CD4-positive, alpha-beta T cell treated with Interleukin-17A for 1 hour (primary cell): ENCODE measurements around the gene SEPSECS.
"Not testable (repeated sequence)": the region's sequence is repeated elsewhere in the genome, so short reads cannot be mapped to it uniquely, and the experiment has no call there.

Source experiments
- DNase-seq: peaks from one replicate; pipeline ENCODE4 v3.0.0-alpha.2; 2020

The SEPSECS gene

DNA sequence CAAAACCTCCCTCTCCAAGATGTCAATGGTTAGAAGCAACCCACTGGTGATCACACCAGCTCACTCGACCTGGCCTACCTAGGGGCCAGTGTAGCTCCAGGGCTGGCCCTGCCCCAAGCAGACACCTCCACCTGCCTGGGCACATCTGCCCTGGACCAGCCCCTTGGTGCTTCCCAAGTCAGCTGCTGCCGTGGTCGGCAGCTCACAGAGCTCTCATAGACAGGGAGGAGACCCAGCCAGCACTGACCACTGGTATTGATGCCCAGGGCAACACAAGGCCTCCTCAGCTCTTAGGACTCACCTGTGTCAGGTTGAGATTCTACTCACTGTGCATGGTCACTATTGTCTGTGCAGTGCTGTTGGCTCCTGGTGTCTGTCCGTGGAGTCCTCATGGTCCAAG, 51.7 kb downstream of the SEPSECS start:
- DNase-seq: no peak

DNA sequence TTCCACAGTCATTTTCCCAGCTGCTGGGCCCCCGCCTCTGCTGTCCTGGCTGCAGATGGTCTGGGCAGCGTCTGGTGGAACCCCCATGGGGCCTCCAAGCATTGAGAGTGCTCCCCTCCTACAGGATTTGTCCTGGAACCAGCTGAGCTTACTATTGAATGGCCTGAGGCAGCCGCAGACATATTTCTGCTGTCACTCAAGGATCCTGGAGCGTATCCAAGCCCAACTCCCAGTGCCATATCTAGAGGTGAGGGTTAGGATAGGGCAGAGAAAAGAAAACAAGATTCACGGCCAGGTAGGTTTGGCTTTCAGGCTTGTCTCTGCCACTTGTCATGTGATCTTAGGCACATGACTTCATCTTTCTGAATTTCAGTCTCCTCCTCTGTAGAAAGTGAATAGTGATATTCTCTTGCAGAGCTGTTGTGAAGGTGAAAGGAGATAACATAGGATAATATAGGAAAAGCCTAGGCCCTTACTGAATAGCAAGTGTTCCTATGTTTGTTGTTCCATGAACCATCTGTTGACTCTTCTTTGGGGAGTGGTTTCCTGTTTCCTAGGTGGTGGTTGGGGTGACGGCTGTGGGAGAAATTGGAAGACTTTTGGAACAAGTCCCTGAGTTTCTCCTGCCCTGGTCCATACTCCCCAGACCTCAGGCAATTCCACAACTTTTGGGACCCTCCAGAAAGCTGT, 52.3 kb downstream of the SEPSECS start:
- no peak for DNase-seq

DNA sequence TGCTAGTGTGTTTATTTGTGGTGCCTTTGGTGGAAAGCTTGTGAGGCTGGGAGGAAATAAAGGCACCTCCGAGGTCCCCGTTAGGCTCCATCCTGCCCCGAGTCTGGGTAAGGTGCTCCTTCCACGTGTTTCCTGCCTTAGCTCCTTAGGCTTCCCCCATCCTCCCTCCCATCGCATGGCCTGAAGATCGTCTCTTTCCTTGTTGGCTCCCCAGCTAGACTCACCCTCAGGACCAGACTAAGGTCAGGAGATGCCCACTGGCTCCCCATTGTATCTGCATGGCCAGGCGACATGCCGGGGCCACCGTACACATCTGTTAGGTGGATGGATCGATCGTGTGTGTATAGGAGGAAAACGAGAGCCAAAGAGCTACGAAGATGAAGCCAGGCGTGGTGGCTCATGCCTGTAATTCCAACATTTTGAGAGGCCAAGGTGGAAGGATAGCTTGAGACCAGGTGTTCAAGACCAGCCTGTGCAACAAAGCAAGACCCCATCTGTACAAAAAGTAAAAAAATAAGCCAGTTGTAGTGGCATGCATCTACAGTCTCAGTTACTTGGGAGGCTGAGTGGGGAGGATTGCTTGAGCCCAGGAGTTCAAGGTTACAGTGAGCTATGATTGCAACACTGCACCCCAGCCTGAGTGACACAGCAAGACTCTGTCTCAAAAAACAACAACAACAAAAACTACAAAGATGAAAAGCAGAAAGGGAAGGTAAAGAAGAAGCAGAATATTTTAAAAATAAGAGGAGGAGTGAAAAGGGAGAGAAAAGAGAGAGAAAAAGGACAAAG, 53.7 kb downstream of the SEPSECS start:
- DNase-seq: no peak

DNA sequence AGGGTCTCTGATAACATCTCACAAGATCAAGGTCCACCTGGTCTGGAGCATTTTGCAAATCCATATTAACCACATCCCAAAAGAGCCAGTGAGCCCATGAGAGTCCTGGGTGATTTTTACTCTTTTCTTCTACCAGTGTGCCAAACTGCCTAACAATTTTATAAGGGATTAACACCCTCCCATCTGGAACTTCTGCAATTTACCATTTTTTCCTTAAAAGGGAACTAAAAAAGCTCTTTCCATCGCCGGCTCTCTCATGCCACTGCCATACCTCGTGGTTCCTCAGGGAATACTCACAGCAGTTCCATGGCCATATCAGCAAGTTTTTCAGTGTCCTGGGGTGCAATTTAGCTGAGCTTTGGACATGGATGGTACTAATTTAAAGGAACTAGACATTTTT, 55.7 kb downstream of the SEPSECS start:
- DNase-seq: no peak

DNA sequence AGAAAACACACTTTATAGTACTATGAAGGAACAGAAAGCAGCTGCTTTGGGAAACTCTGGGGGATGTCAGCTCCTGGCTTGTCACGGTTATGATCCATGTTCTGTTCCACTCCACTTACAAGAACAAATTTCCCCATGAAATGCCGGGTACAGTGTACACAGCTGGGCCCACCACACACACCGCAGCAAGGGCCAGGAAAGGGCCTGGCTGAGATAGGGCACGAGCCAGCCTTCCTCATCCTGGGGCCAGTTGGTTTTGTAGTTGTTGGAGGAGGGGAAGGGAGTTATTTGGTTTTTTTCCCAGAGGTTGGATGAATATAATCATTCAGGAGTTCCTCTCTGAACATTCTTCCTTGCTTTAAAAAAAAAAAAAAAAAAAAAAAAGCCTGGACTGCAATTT, 56.8 kb downstream of the SEPSECS start:
- DNase-seq: no peak

DNA sequence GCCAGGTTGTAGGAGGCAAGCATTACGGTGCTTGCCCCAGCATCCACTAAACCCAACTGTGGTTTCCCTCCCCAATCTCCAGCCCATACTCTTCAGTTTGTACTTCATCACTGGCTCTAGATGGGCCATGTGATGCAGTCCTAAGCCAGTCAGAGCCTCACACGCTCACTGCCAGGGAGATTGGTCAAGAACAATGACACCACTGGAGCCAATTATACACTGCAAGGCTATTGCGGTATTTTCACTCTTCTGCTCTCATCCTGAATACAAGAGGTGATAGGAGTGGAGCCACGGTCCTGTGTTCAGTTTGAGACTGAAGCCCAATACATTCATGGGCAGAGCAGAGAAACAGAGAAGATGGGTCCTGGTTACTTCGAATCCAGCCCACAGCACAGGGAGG, 58.4 kb downstream of the SEPSECS start:
- DNase-seq: no peak

DNA sequence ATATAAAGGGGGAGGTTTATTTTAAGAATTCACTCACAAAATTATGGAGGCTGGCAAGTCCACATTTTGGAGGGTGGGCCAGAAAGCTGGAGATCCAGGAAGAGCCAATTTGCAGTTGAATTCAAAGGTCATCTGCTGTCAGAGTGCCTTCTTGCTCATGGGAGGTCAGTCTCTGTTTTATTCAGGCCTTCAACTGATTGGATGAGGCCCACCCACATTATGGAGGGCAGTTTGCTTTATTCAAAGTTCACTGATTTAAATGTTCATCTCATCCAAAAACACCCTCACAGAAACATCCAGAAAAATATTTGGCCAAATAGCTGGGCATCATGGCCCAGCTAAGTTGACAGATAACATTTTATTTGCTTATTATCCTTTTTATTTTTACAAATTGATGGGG, 59.5 kb downstream of the SEPSECS start:
- DNase-seq: no peak

DNA sequence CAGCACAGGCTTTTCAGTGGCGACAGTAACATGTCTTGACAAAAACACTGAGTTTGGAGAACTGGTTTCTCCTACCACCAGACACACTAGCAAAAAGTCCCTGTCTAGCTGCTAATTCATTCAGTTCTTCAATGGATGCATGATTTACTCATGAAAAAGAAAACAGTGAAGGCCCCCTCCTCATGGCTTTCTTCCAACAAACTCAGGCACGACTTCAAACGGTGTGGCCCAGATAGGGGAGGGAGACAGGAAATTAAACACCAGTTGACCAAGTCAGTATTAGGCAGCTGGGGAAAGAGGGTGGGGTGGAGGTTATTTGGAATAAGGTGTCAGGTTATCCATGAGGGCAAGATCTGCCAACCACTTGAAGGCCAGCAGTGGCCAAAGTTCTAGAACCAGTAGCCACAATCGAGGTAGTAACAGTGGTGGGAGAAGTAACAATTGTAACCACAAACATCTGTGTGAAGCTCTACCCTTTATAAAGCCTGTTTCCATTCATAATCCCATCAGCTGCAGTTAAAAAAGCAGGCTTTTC, 60.2 kb downstream of the SEPSECS start:
- DNase-seq: no peak

DNA sequence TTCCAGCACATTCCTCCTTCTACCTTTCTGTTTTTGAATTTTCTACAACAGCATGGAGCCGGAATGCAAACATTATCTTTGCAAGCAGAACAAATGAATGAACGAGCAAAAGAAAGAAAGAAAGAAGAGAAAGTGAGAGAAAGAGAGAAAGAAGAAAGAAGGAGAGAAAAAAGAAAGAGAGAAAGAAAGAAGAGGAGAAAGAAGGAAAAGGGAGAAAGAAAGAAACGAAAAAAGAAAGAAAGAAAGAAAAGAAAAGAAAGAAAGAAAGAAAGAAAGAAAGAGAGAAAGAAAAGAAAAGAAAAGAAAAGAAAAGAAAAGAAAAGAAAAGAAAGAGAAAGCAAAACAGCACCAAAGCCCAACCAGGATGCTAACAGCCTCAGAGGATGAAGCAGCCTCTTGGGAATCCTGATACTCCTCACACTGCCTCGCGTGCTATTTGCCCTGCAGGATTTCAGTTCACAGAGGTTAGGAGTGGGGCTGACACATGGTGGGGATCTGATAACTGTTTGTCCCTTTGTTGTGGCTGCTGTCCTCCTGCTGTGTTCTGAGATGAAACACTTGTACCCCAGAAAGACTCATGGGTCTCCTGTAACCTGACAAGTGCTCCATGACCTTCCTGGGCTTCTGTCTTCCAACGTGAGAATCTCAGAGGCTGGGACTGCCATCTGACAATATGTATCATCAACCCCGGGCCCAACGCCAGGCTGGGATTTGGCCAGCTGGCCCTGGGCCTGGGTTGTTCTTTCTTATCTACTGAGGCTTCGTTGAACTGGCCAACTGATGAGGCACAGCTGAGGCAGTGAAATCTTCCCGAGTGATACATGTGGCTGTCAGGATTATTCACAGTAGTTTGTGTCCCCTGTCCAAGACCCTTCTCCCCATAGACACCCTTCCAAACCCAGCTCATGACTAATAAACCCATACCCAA, 61.0 kb downstream of the SEPSECS start:
- DNase-seq: no peak

DNA sequence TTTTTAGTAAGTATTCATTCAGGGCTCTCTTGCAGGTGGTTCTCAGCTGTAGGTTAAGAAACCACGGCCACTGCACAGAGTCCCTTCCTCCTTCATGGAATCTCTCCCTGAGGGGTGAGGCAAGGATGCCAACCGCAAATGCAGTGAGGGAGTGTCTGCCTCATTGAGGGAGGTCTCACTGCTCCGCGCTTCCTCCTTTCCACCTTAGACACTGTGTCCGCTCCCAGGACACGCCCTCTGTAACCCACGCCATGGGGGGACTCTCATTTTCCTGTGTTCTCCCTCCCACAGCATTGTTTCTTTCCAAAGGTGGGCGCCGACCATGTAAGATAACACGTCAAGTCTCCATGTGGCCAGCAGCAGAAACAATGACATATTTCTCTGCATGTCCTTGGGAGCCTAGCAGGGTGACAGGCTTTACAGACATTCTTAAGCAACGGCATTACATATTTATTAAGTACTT, 63.2 kb downstream of the SEPSECS start:
- DNase-seq: no peak

DNA sequence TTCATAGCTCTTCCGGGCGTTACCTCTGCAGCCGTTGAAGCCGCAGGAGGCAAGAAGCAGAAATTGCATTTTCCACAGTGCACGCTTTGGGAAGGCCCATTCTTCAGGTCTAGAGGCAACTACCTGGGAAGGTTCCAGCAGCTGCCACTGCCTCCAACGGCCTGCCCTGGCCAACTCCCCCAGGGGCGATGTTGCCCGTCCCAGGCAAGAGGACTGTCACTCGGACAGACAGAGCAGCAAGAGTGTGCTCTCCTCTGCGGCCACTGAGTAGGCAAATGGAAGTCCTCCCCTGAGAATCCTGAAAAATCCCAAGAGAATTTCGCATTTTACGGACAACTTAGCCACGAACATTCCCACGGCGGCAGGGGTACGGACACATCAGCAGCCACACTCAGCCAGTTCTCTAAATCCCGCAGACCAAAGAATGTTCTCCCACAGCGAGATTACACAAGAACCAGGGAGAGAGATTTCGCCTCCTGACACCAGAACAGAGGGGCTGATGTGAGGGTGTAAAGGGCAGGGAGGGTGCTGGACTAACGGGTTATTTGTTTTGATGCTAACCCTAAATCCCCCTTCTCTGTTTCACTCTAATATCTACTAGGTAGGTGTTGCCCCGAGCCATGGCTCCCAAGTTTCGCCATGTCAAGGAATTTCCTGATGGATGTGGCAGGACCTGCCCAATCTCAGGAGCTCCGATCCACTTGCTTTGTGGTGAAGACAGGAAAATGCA, 63.8 kb downstream of the SEPSECS start:
- DNase-seq: no peak

DNA sequence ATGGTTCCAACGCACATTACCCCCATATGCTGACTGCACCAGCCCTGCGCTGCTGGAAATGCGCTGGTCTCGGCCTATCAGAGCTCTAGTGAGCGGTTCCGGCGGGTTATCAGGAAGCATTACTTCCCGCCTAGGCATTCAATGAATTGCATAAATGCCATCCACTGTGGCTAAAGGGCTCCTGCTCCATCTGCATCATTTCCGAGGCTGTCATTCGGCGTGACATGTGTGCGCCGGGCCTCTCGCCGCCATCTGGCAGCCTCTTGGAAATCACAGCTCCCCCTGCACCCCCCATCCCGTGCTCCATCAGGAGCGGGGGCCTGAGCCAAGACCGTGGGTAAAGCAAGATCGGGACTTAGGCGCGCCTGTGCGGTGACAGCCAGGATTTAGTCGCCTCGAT, 64.4 kb downstream of the SEPSECS start:
- no peak for DNase-seq

DNA sequence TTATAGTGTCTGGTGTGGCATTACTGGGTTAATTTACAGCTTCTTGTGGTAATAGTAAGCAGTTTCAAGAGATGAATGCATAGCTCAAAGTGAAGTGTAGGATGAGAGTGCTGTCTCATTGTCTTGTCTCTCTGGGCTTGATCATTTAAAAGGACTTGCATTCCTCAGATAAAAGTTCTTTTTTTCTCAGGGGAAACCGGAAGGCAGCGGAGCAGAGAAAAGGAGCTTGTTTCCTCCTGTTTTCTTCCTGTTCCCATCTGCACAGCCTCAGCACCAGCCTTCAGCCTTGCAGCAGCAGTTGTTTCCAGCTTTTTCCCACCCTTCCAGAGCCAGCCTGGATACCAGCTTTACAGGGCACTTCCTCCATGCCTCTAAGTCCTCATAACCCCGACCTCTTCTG, 68.1 kb downstream of the SEPSECS start:
- no peak for DNase-seq

DNA sequence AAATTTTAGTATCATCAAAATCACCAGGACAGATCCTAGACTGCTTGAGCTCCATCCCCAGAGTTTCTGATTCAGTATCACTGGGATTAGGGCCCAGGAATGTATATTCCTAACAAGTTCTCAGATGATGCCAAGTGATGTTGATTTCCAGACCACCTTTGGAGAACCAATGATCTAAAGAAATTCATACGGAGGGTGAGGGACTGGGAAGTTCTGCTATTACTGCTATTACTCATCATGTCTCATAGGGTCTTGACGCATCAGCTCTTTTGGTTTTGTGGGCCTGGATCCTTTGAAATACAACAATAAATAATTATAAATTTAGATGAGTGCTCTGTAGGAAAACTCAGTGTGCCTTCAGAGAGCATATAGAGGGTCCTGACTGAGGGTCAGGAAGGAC, 69.7 kb downstream of the SEPSECS start:
- DNase-seq: no peak

DNA sequence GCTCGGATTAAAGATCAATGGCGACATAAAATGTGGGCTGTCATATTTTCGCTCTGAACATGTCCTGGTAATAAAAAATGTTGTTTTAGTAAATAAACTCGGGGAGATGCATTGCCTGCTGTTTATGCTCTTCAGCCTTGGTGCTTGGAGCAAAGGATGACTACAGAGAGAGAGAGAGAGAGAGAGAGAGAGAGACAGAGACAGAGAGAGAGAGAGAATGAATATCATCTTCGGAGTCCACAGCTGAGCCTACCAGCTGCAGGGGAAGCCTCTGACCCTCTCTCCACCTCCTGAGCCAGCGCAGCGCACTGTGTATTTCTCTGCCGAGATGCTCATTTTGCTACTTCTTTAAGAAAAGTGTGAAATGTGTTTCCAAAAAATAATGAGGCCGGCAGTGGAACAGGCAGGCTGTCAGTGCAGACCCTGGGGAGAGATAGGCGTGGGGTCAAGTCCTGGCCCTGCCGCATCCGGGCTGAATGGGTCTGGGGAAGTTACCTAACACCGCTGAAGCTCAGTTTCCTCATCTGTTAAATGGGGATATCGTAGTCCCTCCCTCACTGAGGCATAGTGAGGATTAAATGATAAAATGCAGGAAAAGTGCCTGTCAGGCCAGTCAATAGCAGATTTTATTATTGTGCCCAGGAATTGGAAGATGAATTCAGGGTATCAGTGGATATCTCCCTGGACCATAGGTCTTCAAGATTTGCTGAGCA, 71.0 kb downstream of the SEPSECS start:
- no peak for DNase-seq

DNA sequence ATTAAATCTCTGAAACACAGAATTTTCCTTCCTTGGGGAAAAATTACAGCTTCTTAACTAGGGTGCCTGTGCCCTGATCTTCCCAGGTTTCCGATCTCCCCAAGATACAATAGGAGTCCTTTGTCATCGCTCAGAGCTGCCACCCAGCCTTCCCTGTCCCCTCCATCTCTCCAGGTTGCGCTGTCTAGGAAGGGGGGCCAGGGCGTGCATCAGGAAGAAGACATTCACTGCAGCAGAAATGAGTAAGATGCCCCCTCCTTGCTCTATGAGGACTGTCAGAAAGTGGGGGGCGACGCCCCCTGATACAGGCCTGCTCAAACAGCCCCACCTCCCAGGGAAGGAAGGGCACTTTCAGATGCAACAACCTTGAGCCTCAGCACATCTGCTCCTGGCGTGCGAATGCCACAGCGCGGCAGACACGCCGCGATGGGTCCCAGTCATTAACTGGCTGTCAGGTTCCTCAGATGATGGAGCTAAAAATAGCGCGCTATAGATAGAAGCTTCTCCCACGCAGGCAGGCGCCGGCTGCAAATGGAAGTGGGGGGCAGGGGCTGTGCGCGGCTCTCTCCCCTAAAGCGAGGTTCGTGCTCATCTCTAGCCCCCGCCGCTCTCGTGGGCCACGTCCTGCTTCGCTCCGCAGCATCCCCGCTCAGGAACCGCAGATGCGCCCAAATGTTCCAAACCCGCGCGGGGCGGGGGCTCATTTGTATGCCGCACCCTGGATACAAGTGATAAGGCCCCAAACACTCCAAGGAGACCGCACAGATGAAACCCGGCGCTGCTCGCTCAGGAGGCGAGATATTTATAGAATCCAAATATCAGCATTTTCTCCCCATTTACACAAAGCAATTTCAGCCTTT, 71.9 kb downstream of the SEPSECS start:
- no peak for DNase-seq

DNA sequence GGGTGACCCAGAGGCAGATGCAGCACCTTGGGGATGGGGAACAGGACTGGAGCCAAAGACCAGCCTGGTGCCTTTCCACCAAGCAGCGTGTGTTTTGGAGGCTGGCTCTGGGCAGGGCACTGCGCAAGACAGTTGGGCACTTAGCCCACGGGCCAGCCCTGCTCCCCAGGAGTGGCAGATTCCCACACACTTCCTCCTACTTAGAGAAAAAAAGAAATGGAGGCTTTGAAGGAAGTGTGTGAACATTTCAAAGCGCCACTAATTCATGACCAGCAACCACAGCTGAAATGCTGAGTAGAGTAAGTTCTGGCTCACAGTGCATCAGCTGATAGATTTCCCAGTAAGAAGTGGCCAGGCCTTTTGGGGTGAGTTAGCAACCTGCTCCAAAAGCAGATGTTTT, 74.6 kb downstream of the SEPSECS start:
- DNase-seq: no peak

DNA sequence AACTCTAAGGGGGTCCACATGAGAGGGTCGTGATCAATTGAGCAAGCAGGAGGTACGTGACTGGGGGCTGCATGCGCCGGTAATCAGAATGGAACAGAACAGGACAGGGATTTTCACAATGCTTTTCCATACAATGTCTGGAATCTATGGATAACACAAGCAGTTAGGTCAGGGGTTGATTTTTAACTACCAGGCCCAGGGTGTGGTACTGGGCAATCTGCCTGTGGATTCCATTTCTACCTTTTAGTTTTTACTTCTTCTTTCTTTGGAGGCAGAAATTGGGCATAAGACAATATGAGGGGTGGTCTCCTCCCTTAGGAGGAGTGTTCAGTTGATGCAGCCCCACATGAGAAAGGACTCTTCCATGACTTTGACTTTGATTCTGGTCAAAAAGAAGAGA, 76.8 kb downstream of the SEPSECS start:
- not testable (repeated sequence) for DNase-seq

DNA sequence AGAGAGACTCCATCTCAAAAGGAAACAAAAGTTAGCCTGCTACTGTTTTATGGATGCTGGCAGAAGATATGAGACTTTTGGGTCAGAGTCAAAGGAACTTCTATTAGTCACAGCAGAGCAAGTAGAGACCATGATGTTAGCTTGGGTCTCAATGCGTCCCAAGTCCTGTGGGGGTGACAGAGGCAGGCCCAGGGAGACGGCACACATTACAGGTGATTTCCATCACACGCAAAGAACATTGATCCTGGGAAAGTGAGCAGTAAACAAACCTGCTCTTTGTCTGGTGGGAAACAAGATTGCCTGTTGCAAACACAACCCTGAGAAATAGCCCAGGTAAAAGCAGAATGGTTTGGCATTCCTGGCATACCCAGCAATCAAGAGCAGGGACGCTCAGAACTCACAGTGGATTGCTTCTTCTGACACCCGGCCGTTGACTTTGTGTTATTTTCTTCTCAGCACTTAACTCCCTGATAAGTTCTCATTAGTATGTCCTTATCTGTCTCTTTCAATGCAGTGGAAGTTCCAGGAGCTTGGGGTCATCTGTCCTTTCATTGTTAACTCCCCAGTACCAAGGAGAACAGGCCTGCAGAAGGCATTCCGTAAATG, 78.3 kb downstream of the SEPSECS start:
- no peak for DNase-seq

DNA sequence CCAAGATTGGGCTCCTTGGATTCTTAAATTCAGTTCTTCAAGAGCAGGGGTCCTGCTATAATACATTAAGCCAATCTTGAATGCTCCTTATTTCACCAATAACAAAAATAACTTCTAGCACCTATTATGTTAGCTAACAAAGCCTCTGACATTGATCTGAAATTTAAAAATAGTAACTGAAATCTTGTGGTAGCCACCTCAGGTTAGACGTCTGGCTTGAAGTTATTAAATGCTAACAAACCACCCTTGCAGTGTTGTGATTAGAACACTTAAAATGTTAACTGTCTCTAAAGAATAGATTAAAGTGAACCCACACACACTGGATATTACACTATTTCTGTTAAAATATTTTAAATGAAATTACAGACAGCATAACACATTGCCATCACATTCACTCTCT, 79.7 kb downstream of the SEPSECS start:
- DNase-seq: no peak
